GM12878 (cell line): Measurements from ENCODE around the gene COL23A1. TPM values are rescaled to one million over a fixed set of nuclear protein-coding genes. Genes with fewer than 3 reads are reported as not detected.

Experiments
- ATAC-seq: fragments of 200-7000 bp; cut with Tn5 transposase; 3 replicates; pipeline ENCODE4 v1.9.1; 2020; ENCODE audit warnings: mild to moderate bottlenecking, moderate library complexity
- BruUV-seq: library from RNA; stranded (reverse); fragments of 400-500 nt; replicated peaks from 2 replicates; lab custom pipeline; 2021; lab: Mats Ljungman, UMichigan
- CTCF ChIA-PET: fragments of 300-600 bp; sonication (Branson Sonifier 250); formaldehyde crosslinking; extraction: SDS; loops from one replicate; lab custom pipeline; 2021; ENCODE audit warnings: inconsistent platforms; lab: Yijun Ruan, JAX
- POLR2A ChIA-PET: fragments of 350-600 bp; formaldehyde crosslinking; extraction: SDS; loops from one replicate; lab custom pipeline; 2021; ENCODE audit warnings: inconsistent platforms; lab: Charles Lee
- RAD21 ChIA-PET: fragments of 300-600 bp; sonication (Branson Sonifier 250); formaldehyde crosslinking; loops from one replicate; lab custom pipeline; 2023; ENCODE audit warnings: antibody characterized with exemption; ENCODE audit not compliant: unreplicated experiment; lab: Charles Lee
- SMC1A ChIA-PET: fragments of 300-600 bp; sonication (Branson Sonifier 250); formaldehyde crosslinking; loops from one replicate; lab custom pipeline; 2023; ENCODE audit not compliant: unreplicated experiment, uncharacterized antibody; lab: Charles Lee
- DNase-seq: peaks from one replicate; pipeline ENCODE4 v3.0.0-alpha.2; 2011; ENCODE audit warnings: low read depth, low spot score
- FAIRE-seq: peaks from 3 replicates; lab custom pipeline; 2011; peaks lifted over from hg19 to GRCh38; lab: Jason Lieb, UNC
- H2AFZ ChIP-seq: 2 replicates; pipeline ENCODE4 v1.6.0; 2011; ENCODE audit warnings: low read depth, low read length, control low read depth; ENCODE audit not compliant: control insufficient read depth
- H3K27ac ChIP-seq: 2 replicates; pipeline ENCODE4 v1.5.1; 2011; ENCODE audit warnings: control low read depth; ENCODE audit not compliant: control insufficient read depth, insufficient read depth
- H3K27me3 ChIP-seq, 2 experiments: replicated peaks in 1 of 2; 2 replicates each; pipeline versions ENCODE4 v1.6.0 to v1.6.1; 2011; ENCODE audit warnings: low read length in 1 of 2; ENCODE audit not compliant: control insufficient read depth in 2 of 2, insufficient read depth in 2 of 2
- H3K36me3 ChIP-seq, 2 experiments: 2 replicates each; pipeline ENCODE4 v1.5.1; 2011; ENCODE audit warnings: low read length in 1 of 2; ENCODE audit not compliant: control insufficient read depth in 2 of 2, insufficient read depth in 2 of 2
- H3K4me1 ChIP-seq: 2 replicates; pipeline ENCODE4 v1.6.1; 2011; ENCODE audit warnings: mild to moderate bottlenecking, low read length, moderate library complexity, mixed read lengths; ENCODE audit not compliant: control insufficient read depth, insufficient read depth
- H3K4me2 ChIP-seq: 2 replicates; pipeline ENCODE4 v1.6.0; 2011; ENCODE audit warnings: control low read depth; ENCODE audit not compliant: control insufficient read depth, insufficient read depth
- H3K4me3 ChIP-seq: fragments of 200-600 bp; sonication (generic); 2 replicates; pipeline ENCODE4 v1.5.1; 2016
- H3K79me2 ChIP-seq: 2 replicates; pipeline ENCODE4 v1.6.0; 2011; ENCODE audit warnings: low read length; ENCODE audit not compliant: control insufficient read depth, insufficient read depth
- H3K9ac ChIP-seq: 2 replicates; pipeline ENCODE4 v1.8.0; 2011; ENCODE audit warnings: low read length, control low read depth, mixed read lengths; ENCODE audit not compliant: control insufficient read depth, insufficient read depth
- H3K9me3 ChIP-seq: replicated peaks from 3 replicates; pipeline ENCODE4 v1.5.1; 2011; ENCODE audit warnings: mild to moderate bottlenecking, low read length; ENCODE audit not compliant: control insufficient read depth, insufficient read depth
- H4K20me1 ChIP-seq: 2 replicates; pipeline ENCODE4 v1.6.0; 2011; ENCODE audit not compliant: control insufficient read depth, insufficient read depth
- ASH2L ChIP-seq: fragments of 300-600, 200-600 bp; sonication (generic); IDR thresholded peaks from 2 replicates; pipeline ENCODE4 v1.6.1; 2017; ENCODE audit warnings: low read depth, mild to moderate bottlenecking, borderline replicate concordance
- ATF7 ChIP-seq: fragments of 450-650 bp; IDR thresholded peaks from 2 replicates; pipeline ENCODE4 v1.6.1; 2016; ENCODE audit warnings: low read depth, mild to moderate bottlenecking
- CBX3 ChIP-seq: fragments of 200-600 bp; sonication (generic); IDR thresholded peaks from 2 replicates; pipeline ENCODE4 v1.6.1; 2016; ENCODE audit warnings: low read depth, borderline replicate concordance
- CBX5 ChIP-seq: sonication (generic); IDR thresholded peaks from 2 replicates; pipeline ENCODE4 v1.6.1; 2016; ENCODE audit warnings: low read depth, moderate library complexity, mild to moderate bottlenecking, inconsistent platforms
- IKZF2 ChIP-seq, 2 experiments: fragments of 450-650 bp; IDR thresholded peaks; 2 replicates each; pipeline ENCODE4 v1.6.1; 2017; ENCODE audit warnings: mild to moderate bottlenecking in 2 of 2, moderate library complexity in 2 of 2
- MYB ChIP-seq: fragments of 150-350 bp; IDR thresholded peaks from 2 replicates; pipeline ENCODE4 v1.6.1; 2014; ENCODE audit warnings: mild to moderate bottlenecking, low read depth, low read length, borderline replicate concordance
- NBN ChIP-seq: fragments of 450-650 bp; IDR thresholded peaks from 2 replicates; pipeline ENCODE4 v1.6.1; 2016
- RAD51 ChIP-seq: fragments of 450-650 bp; IDR thresholded peaks from 2 replicates; pipeline ENCODE4 v1.6.1; 2016; ENCODE audit warnings: moderate library complexity, mild to moderate bottlenecking, inconsistent platforms
- SMC3 ChIP-seq: IDR thresholded peaks from 2 replicates; pipeline ENCODE4 v1.6.1; 2011; ENCODE audit warnings: low read length, improper control_type of control experiment, borderline replicate concordance
- STAT1 ChIP-seq: fragments of 450-650 bp; conservative IDR thresholded peaks from 2 replicates; pipeline ENCODE4 v1.6.1; 2014; ENCODE audit warnings: antibody characterized with exemption, mild to moderate bottlenecking
- WGBS: methylation state at CpG from one replicate; pipeline ENCODE4 v1.1.6; 2016; ENCODE audit warnings: low lambda C conversion rate; ENCODE audit not compliant: insufficient replicate concordance, insufficient coverage; ENCODE audit errors: missing lambda C conversion rate; 5-methylcytosine and 5-hydroxymethylcytosine counted together
- in situ Hi-C: fragments of 300-500 bp; cut with MboI; formaldehyde crosslinking; loops from 9 replicates; pipeline ENCODE4 v1.14.3; 2018; ENCODE audit warnings: mixed read lengths
- intact Hi-C: fragments of 100-400 bp; cut with micrococcal nuclease; formaldehyde crosslinking; loops from one replicate; pipeline ENCODE4 v1.14.2; 2022; ENCODE audit not compliant: unreplicated experiment
- polyA plus RNA-seq, 11 experiments: library from polyadenylated mRNA; depleted of rRNA in 4 of 11; unstranded in 6 of 11; stranded (reverse) in 5 of 11; fragments of >200 nt; fragmentation: Nextera tagmentation in 4 of 11; fragmentation: Illumina TruSeq in 1 of 11; extraction: Ambion mirVana in 4 of 11; extraction: Trizol in 1 of 11; gene quantifications; 1 replicate in 1 of 11; 2 replicates in 10 of 11; pipeline versions ENCODE4 v1.2.1 to v1.2.3, GENCODE V29; 2011 to 2016; ENCODE audit warnings: inconsistent platforms in 2 of 11, missing spikeins in 2 of 11, low read depth in 1 of 11
- total RNA-seq, 4 experiments: library from RNA; depleted of rRNA in 3 of 4; stranded (reverse); fragments of >200 nt in 3 of 4; fragmentation: Illumina TruSeq in 1 of 4; extraction: Trizol in 1 of 4; gene quantifications; 2 replicates each; pipeline versions ENCODE4 v1.2.1 to v1.2.3, GENCODE V29; 2013 to 2021
- TF ChIP-seq, protein P1 (sequence below): fragments of 450-650 bp; IDR thresholded peaks from 2 replicates; pipeline ENCODE4 v1.6.1; 2018; ENCODE audit warnings: mild to moderate bottlenecking, low read depth, moderate library complexity; ENCODE audit not compliant: partially characterized antibody
- TF ChIP-seq, protein P2 (sequence below): IDR thresholded peaks from 2 replicates; pipeline ENCODE4 v1.6.1; 2011; ENCODE audit warnings: borderline replicate concordance, low read depth, mild to moderate bottlenecking, moderate library complexity, mixed read lengths, low read length; ENCODE audit not compliant: insufficient read depth; ENCODE audit errors: extremely low read length

COL23A1 gene
- total and polyA plus RNA-seq, 10 of the 15 experiments (the other 5 are each of a cell fraction or from before 2014, with no cell fraction given) = 0.03 to 0.83 (median 0.09) TPM; not detected in 5

DNA sequence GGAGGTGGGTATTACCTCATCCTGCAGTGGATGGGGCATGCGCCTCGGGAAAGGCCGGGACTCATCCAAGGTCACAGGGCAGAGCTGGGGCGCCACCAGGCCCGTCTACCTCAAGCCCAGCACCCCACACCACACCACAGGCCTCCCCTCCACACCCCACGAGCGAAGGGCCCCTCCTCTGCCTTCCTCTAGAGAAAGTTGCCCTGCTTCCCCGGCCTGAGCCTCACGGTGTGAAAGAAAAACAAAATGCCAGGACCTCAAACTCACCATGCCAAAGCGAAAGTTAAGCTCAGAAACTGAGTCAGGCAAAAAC is 161.1 kb downstream of the COL23A1 start:
- no peaks in the 10 kb centered on the region for H3K36me3 ChIP-seq
- no peak for DNase-seq
- ChIA-PET RAD21 (no interaction called here), SMC1A (no interaction called here), POLR2A (no interaction called here), CTCF (no interaction called here)
- no peaks in the 10 kb centered on the region; a peak in 1 of 4 replicates for H3K27me3 ChIP-seq
- no peak overlapping the region for H3K4me2 ChIP-seq
- H3K9me3 ChIP-seq = no peaks in the 10 kb centered on the region
- no peaks in the 10 kb centered on the region for H3K79me2 ChIP-seq
- BruUV-seq = no TSS peak
- no peak overlapping the region for H3K9ac ChIP-seq
- H3K27ac ChIP-seq = no peak overlapping the region
- WGBS = 37% methylated on average over 10 of the region's 10 CpGs
- H3K4me3 ChIP-seq = no peak overlapping the region
- H4K20me1 ChIP-seq = no peaks in the 10 kb centered on the region
- no peak for FAIRE-seq
- H3K4me1 ChIP-seq = no peaks in the 10 kb centered on the region
- no peak overlapping the region for H2AFZ ChIP-seq
- in situ Hi-C loops = no loop called here
- no peak for ATAC-seq
- intact Hi-C loops = no loop called here
- TF ChIP-seq MYB (no peak), CBX3 (no peak), ATF7 (no peak), RAD51 (no peak), NBN (no peak), IKZF2 (IDR thresholded peaks at IDR 0.05) (no peak), STAT1 (no peak), SMC3 (no peak), CBX5 (no peak), ASH2L (no peak)
- TF ChIP-seq, protein P1, sequence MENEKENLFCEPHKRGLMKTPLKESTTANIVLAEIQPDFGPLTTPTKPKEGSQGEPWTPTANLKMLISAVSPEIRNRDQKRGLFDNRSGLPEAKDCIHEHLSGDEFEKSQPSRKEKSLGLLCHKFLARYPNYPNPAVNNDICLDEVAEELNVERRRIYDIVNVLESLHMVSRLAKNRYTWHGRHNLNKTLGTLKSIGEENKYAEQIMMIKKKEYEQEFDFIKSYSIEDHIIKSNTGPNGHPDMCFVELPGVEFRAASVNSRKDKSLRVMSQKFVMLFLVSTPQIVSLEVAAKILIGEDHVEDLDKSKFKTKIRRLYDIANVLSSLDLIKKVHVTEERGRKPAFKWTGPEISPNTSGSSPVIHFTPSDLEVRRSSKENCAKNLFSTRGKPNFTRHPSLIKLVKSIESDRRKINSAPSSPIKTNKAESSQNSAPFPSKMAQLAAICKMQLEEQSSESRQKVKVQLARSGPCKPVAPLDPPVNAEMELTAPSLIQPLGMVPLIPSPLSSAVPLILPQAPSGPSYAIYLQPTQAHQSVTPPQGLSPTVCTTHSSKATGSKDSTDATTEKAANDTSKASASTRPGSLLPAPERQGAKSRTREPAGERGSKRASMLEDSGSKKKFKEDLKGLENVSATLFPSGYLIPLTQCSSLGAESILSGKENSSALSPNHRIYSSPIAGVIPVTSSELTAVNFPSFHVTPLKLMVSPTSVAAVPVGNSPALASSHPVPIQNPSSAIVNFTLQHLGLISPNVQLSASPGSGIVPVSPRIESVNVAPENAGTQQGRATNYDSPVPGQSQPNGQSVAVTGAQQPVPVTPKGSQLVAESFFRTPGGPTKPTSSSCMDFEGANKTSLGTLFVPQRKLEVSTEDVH = no peak
- TF ChIP-seq, protein P2, sequence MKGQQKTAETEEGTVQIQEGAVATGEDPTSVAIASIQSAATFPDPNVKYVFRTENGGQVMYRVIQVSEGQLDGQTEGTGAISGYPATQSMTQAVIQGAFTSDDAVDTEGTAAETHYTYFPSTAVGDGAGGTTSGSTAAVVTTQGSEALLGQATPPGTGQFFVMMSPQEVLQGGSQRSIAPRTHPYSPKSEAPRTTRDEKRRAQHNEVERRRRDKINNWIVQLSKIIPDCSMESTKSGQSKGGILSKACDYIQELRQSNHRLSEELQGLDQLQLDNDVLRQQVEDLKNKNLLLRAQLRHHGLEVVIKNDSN = no peak
- TF ChIP-seq, all 136 proteins: peak for 0
